ENCODE measurements around the gene POLA1. TPM values are rescaled to one million over a fixed set of nuclear protein-coding genes. Genes with fewer than 3 reads are reported as not detected.

The POLA1 gene
- total and polyA plus RNA-seq, 5 experiments from 2014 or later = 3.3 to 10.8 (median 5.3) TPM

- H3K36me3 Mint-ChIP-seq = peaks cover 0 to 25% (median 0%) of the 10 kb centered on the region in 3 donors
- H3K27me3 Mint-ChIP-seq = peaks cover 21 to 59% (median 52%) of the 10 kb centered on the region in 5 donors
- H3K27ac Mint-ChIP-seq = no peak overlapping the region
- POLR2A ChIA-PET = no interaction called here
- DNase-seq (no peak), ATAC-seq (no peak)
- peaks cover 8 to 34% (median 24%) of the 10 kb centered on the region in 4 donors for H3K4me1 Mint-ChIP-seq
- peak overlapping the region in 4 of 10 donors; percentile 8 to 61 (median 22) for H3K4me3 Mint-ChIP-seq
- H3K9me3 Mint-ChIP-seq = peaks cover 0 to 10% (median 0%) of the 10 kb centered on the region in 9 donors
Observed at GRCh38 chrX:25022499-25023325, 329.0 kb downstream of the POLA1 start.

GRCh38 chrX:25023908-25024307 lies 330.2 kb downstream of the POLA1 start:
- ATAC-seq (no peak), DNase-seq (no peak)
- POLR2A ChIA-PET = no interaction called here
- Mint-ChIP-seq H3K27me3 (peaks cover 21 to 60% (median 45%) of the 10 kb centered on the region in 5 donors), H3K9me3 (peaks cover 0 to 10% (median 0%) of the 10 kb centered on the region in 9 donors), H3K4me3 (peak overlapping the region in 1 of 10 donors; percentile 19), H3K36me3 (peaks cover 0 to 25% (median 0%) of the 10 kb centered on the region in 3 donors), H3K27ac (no peak overlapping the region), H3K4me1 (peaks cover 8 to 33% (median 22%) of the 10 kb centered on the region in 4 donors)

GRCh38 chrX:25025615-25026014 lies 331.9 kb downstream of the POLA1 start:
- DNase-seq (no peak), ATAC-seq (no peak)
- peaks cover 8 to 26% (median 18%) of the 10 kb centered on the region in 4 donors for H3K4me1 Mint-ChIP-seq
- no peak overlapping the region for H3K4me3 Mint-ChIP-seq
- peaks cover 20 to 52% (median 47%) of the 10 kb centered on the region in 5 donors for H3K27me3 Mint-ChIP-seq
- no peak overlapping the region for H3K27ac Mint-ChIP-seq
- peaks cover 0 to 10% (median 0%) of the 10 kb centered on the region in 9 donors for H3K9me3 Mint-ChIP-seq
- H3K36me3 Mint-ChIP-seq = peaks cover 0 to 25% (median 0%) of the 10 kb centered on the region in 3 donors
- POLR2A ChIA-PET = no interaction called here

- DNase-seq = no peak
- H3K36me3 Mint-ChIP-seq = peaks cover 0 to 20% (median 0%) of the 10 kb centered on the region in 3 donors
- no peak for ATAC-seq
- peaks cover 7 to 20% (median 12%) of the 10 kb centered on the region in 4 donors for H3K4me1 Mint-ChIP-seq
- H3K27ac Mint-ChIP-seq = no peak overlapping the region
- H3K9me3 Mint-ChIP-seq = peaks cover 0 to 10% (median 0%) of the 10 kb centered on the region in 9 donors
- peaks cover 19 to 48% (median 41%) of the 10 kb centered on the region in 5 donors for H3K27me3 Mint-ChIP-seq
- POLR2A ChIA-PET = interaction anchor here (0.6 kb wide), 1 partner anchor 14 kb away, joined by 6 read pairs; no protein-coding TSS in a partner anchor
- H3K4me3 Mint-ChIP-seq = no peak overlapping the region
Observed at GRCh38 chrX:25026576-25026975, 332.9 kb downstream of the POLA1 start.

GRCh38 chrX:25028726-25029125 lies 335.0 kb downstream of the POLA1 start:
- ATAC-seq (no peak), DNase-seq (no peak)
- H3K36me3 Mint-ChIP-seq = peaks cover 0 to 8% (median 0%) of the 10 kb centered on the region in 3 donors
- peaks cover 0 to 6% (median under 1%) of the 10 kb centered on the region in 4 donors for H3K4me1 Mint-ChIP-seq
- H3K9me3 Mint-ChIP-seq = peaks cover 0 to 6% (median 0%) of the 10 kb centered on the region in 9 donors
- H3K4me3 Mint-ChIP-seq = no peak overlapping the region
- H3K27me3 Mint-ChIP-seq = peaks cover 12 to 35% (median 24%) of the 10 kb centered on the region in 5 donors
- H3K27ac Mint-ChIP-seq = no peak overlapping the region
- POLR2A ChIA-PET = no interaction called here

GRCh38 chrX:25029288-25029825 lies 335.6 kb downstream of the POLA1 start:
- H3K4me3 Mint-ChIP-seq = no peak overlapping the region
- ATAC-seq = no peak

GRCh38 chrX:25034889-25035288 lies 341.2 kb downstream of the POLA1 start:
- POLR2A ChIA-PET = no interaction called here
- DNase-seq (no peak), ATAC-seq (no peak)
- Mint-ChIP-seq H3K4me1 (no peaks in the 10 kb centered on the region), H3K27me3 (peaks cover 0 to 5% (median 2%) of the 10 kb centered on the region in 5 donors), H3K4me3 (no peak overlapping the region), H3K36me3 (no peaks in the 10 kb centered on the region), H3K27ac (no peak overlapping the region), H3K9me3 (no peaks in the 10 kb centered on the region)

More at GRCh38 chrX:25029288-25029825, 335.6 kb downstream of the POLA1 start:
- peaks cover 0 to 2% (median 0%) of the 10 kb centered on the region in 3 donors for H3K36me3 Mint-ChIP-seq
- peaks cover 0 to 4% (median 0%) of the 10 kb centered on the region in 9 donors for H3K9me3 Mint-ChIP-seq
- H3K4me1 Mint-ChIP-seq = no peaks in the 10 kb centered on the region
- POLR2A ChIA-PET = no interaction called here
- no peak for DNase-seq
- H3K27ac Mint-ChIP-seq = no peak overlapping the region
- peaks cover 12 to 28% (median 17%) of the 10 kb centered on the region in 5 donors for H3K27me3 Mint-ChIP-seq

GRCh38 chrX:25039036-25039435 lies 345.3 kb downstream of the POLA1 start:
- peaks cover 0 to 2% (median 0%) of the 10 kb centered on the region in 9 donors for H3K9me3 Mint-ChIP-seq
- peaks cover 0 to 4% (median 0%) of the 10 kb centered on the region in 3 donors for H3K36me3 Mint-ChIP-seq
- ATAC-seq (no peak), DNase-seq (no peak)
- peaks cover 0 to 5% (median 0%) of the 10 kb centered on the region in 5 donors for H3K27me3 Mint-ChIP-seq
- no peaks in the 10 kb centered on the region for H3K4me1 Mint-ChIP-seq
- H3K27ac Mint-ChIP-seq = no peak overlapping the region
- H3K4me3 Mint-ChIP-seq = no peak overlapping the region
- POLR2A ChIA-PET = no interaction called here

GRCh38 chrX:25043192-25043591 lies 349.5 kb downstream of the POLA1 start:
- POLR2A ChIA-PET = no interaction called here
- no peak for ATAC-seq
- Mint-ChIP-seq H3K36me3 (peaks cover 0 to 4% (median 0%) of the 10 kb centered on the region in 3 donors), H3K4me3 (no peak overlapping the region), H3K27me3 (no peaks in the 10 kb centered on the region), H3K27ac (no peak overlapping the region), H3K9me3 (peaks cover 0 to 4% (median 0%) of the 10 kb centered on the region in 9 donors), H3K4me1 (no peaks in the 10 kb centered on the region)
- no peak for DNase-seq

Other genes starting within 250 kb of the POLA1 start
- gene PDK3, start 228.6 kb upstream of the POLA1 start, total RNA-seq = 10 to 100 TPM; 26.7 to 27.0 TPM
- gene PDK3, start 228.6 kb upstream of the POLA1 start, polyA plus RNA-seq = 10 to 100 TPM; 34.4 to 40.4 (median 39.9) TPM
- not detected for gene PCYT1B, start 46.6 kb upstream of the POLA1 start, total RNA-seq
- under 1 TPM in 1 of 3 donors, not detected in 2; 0.02 TPM for gene PCYT1B, start 46.6 kb upstream of the POLA1 start, polyA plus RNA-seq

All from naive thymus-derived CD8-positive, alpha-beta T cell (primary cell).